Measurements from ENCODE around the gene OGDHL. TPM values are rescaled to one million over a fixed set of nuclear protein-coding genes. Genes with fewer than 3 reads are reported as not detected.

OGDHL gene
- total and polyA plus RNA-seq, 2 of the 13 experiments (the other 11 are each of a cell fraction or from before 2014, with no cell fraction given), result 3.0 to 9.8 TPM

DNA sequence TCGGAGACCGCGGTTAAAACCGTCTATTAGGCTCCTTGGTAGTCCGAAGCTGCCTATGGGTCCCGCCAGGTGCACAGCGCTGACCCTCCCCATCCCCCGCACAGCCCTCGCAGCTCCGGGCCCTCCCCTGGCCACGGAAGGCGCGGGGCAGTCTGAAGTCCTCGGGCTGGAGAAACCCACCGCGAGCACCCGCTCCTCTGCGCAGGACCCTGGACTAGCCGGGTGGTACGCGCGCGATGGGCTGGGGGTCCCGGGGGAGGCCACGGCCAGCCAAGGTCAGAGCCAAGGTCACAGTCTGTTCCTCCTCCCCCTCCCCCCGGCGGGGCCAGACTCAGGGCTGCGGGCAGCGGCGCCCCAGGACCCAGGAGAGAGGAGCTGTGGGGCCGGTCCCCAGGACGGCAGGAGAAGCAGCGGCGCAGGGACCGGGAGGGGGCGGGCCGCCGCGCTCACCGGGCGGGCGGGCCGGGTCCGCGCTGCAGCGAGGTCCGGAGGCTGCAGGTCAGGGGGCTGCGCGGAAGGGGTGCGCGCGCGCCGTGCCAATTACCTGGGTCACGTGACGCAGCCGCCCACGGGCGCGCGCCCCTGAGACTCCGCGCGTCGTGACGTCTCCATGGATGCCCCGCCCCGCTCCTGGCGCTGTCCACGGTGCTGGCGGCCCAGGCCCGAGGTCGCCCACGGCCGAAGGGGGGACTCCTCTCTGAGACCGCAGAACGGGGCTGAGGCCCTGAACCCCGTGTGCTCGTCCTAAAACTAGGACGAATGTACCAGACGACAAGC is at the start of gene OGDHL (continued):
- TF ChIP-seq PHF8 (CRISPR knock-in tag; IDR thresholded peaks at IDR 0.05) (peak; percentile 57; the same call in 1 of the 2 replicates), POGZ (CRISPR knock-in tag; IDR thresholded peaks at IDR 0.05) (peak; percentile 80), MIXL1 (CRISPR knock-in tag; IDR thresholded peaks at IDR 0.05) (peak; percentile 88), POLR2AphosphoS5 (IDR thresholded peaks at IDR 0.05; ENCODE audit: low read depth, low read length) (no peak), ATF7-NPFF (CRISPR knock-in tag; IDR thresholded peaks at IDR 0.05; ENCODE audit: low read depth) (peak; percentile 96; the same call in 1 of the 2 replicates), DPF2 (CRISPR knock-in tag; IDR thresholded peaks at IDR 0.05; ENCODE audit: borderline replicate concordance, low read depth) (no peak), ZNF468 (CRISPR knock-in tag; IDR thresholded peaks at IDR 0.05) (peak; percentile 86; the same call in 1 of the 2 replicates), ZNF530 (CRISPR knock-in tag; IDR thresholded peaks at IDR 0.05; ENCODE audit: low read depth) (0 out of 2 replicates have a peak, but pooled peaks have one; percentile 77), MEF2D (CRISPR knock-in tag; IDR thresholded peaks at IDR 0.05) (0 out of 2 replicates have a peak, but pooled peaks have one; percentile 59), PHB2 (IDR thresholded peaks at IDR 0.05; ENCODE audit: partially characterized antibody) (no peak), KLF9 (CRISPR knock-in tag; IDR thresholded peaks at IDR 0.05; ENCODE audit: low read depth) (peak; percentile 88; the same call in 1 of the 2 replicates), NFYB (CRISPR knock-in tag; IDR thresholded peaks at IDR 0.05) (peak; percentile 33; the same call in 1 of the 2 replicates), ZNF670 (CRISPR knock-in tag; IDR thresholded peaks at IDR 0.05; ENCODE audit: borderline replicate concordance) (no peak; the same call in 1 of the 2 replicates), ISL2 (CRISPR knock-in tag; IDR thresholded peaks at IDR 0.05) (peak; percentile 77), GZF1 (CRISPR knock-in tag; IDR thresholded peaks at IDR 0.05) (peak; percentile 83; the same call in 1 of the 2 replicates)
- TF ChIP-seq, protein P1, sequence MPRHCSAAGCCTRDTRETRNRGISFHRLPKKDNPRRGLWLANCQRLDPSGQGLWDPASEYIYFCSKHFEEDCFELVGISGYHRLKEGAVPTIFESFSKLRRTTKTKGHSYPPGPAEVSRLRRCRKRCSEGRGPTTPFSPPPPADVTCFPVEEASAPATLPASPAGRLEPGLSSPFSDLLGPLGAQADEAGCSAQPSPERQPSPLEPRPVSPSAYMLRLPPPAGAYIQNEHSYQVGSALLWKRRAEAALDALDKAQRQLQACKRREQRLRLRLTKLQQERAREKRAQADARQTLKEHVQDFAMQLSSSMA (CRISPR knock-in tag; IDR thresholded peaks at IDR 0.05), result peak; percentile 86; the same call in 1 of the 2 replicates
- TF ChIP-seq, protein P2, sequence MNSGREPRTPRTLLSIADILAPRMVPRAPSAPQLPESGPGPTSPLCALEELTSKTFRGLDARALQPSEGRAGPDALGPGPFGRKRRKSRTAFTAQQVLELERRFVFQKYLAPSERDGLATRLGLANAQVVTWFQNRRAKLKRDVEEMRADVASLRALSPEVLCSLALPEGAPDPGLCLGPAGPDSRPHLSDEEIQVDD (CRISPR knock-in tag; IDR thresholded peaks at IDR 0.05; ENCODE audit: borderline replicate concordance), result peak; percentile 86
- TF ChIP-seq, protein P3, sequence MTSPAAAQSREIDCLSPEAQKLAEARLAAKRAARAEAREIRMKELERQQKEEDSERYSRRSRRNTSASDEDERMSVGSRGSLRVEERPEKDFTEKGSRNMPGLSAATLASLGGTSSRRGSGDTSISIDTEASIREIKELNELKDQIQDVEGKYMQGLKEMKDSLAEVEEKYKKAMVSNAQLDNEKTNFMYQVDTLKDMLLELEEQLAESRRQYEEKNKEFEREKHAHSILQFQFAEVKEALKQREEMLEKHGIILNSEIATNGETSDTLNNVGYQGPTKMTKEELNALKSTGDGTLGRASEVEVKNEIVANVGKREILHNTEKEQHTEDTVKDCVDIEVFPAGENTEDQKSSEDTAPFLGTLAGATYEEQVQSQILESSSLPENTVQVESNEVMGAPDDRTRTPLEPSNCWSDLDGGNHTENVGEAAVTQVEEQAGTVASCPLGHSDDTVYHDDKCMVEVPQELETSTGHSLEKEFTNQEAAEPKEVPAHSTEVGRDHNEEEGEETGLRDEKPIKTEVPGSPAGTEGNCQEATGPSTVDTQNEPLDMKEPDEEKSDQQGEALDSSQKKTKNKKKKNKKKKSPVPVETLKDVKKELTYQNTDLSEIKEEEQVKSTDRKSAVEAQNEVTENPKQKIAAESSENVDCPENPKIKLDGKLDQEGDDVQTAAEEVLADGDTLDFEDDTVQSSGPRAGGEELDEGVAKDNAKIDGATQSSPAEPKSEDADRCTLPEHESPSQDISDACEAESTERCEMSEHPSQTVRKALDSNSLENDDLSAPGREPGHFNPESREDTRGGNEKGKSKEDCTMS (CRISPR knock-in tag; conservative IDR thresholded peaks at IDR 0.05), result peak; percentile 96; the same call in 1 of the 2 replicates
- TF ChIP-seq, protein P4, sequence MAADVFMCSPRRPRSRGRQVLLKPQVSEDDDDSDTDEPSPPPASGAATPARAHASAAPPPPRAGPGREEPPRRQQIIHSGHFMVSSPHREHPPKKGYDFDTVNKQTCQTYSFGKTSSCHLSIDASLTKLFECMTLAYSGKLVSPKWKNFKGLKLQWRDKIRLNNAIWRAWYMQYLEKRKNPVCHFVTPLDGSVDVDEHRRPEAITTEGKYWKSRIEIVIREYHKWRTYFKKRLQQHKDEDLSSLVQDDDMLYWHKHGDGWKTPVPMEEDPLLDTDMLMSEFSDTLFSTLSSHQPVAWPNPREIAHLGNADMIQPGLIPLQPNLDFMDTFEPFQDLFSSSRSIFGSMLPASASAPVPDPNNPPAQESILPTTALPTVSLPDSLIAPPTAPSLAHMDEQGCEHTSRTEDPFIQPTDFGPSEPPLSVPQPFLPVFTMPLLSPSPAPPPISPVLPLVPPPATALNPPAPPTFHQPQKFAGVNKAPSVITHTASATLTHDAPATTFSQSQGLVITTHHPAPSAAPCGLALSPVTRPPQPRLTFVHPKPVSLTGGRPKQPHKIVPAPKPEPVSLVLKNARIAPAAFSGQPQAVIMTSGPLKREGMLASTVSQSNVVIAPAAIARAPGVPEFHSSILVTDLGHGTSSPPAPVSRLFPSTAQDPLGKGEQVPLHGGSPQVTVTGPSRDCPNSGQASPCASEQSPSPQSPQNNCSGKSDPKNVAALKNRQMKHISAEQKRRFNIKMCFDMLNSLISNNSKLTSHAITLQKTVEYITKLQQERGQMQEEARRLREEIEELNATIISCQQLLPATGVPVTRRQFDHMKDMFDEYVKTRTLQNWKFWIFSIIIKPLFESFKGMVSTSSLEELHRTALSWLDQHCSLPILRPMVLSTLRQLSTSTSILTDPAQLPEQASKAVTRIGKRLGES (CRISPR knock-in tag; IDR thresholded peaks at IDR 0.05; ENCODE audit: borderline replicate concordance), result peak; percentile 94
